Stimulated activated effector memory CD8-positive, alpha-beta T cell treated with anti-CD3 and anti-CD28 coated beads, Interleukin-12 subunit alpha, Interleukin-12 subunit beta, amount 100 ng/mL, for 72 hours (primary cell): ENCODE results near the gene MECP2.
A peak's percentile ranks its signal among the peaks of the same experiment; 100 is the strongest.
"Not testable (repeated sequence)": the region's sequence is repeated elsewhere in the genome, so short reads cannot be mapped to it uniquely, and the experiment has no call there.

Experiments used
- ATAC-seq: fragments of 150-1000 bp; cut with Tn5 transposase; 2 replicates; pipeline ENCODE4 v1.10.0; 2021
- DNase-seq, 2 donors: peaks; one replicate each; pipeline ENCODE4 v3.0.0; 2021 to 2022; ENCODE audit warnings: low spot score in 2 of 2
- H3K27ac Mint-ChIP-seq: one replicate; pipeline ENCODE4 v1.8.0; 2022; ENCODE audit warnings: mild to moderate bottlenecking, mixed read lengths
- H3K36me3 Mint-ChIP-seq: one replicate; pipeline ENCODE4 v1.8.0; 2022; ENCODE audit warnings: mild to moderate bottlenecking, mixed read lengths
- H3K4me1 Mint-ChIP-seq: one replicate; pipeline ENCODE4 v1.8.0; 2022; ENCODE audit warnings: mixed read lengths
- H3K4me3 Mint-ChIP-seq: one replicate; pipeline ENCODE4 v1.8.0; 2022; ENCODE audit warnings: mild to moderate bottlenecking, mixed read lengths
- H3K9me3 Mint-ChIP-seq: one replicate; pipeline ENCODE4 v1.8.0; 2022; ENCODE audit warnings: mixed read lengths

MECP2 gene

DNA sequence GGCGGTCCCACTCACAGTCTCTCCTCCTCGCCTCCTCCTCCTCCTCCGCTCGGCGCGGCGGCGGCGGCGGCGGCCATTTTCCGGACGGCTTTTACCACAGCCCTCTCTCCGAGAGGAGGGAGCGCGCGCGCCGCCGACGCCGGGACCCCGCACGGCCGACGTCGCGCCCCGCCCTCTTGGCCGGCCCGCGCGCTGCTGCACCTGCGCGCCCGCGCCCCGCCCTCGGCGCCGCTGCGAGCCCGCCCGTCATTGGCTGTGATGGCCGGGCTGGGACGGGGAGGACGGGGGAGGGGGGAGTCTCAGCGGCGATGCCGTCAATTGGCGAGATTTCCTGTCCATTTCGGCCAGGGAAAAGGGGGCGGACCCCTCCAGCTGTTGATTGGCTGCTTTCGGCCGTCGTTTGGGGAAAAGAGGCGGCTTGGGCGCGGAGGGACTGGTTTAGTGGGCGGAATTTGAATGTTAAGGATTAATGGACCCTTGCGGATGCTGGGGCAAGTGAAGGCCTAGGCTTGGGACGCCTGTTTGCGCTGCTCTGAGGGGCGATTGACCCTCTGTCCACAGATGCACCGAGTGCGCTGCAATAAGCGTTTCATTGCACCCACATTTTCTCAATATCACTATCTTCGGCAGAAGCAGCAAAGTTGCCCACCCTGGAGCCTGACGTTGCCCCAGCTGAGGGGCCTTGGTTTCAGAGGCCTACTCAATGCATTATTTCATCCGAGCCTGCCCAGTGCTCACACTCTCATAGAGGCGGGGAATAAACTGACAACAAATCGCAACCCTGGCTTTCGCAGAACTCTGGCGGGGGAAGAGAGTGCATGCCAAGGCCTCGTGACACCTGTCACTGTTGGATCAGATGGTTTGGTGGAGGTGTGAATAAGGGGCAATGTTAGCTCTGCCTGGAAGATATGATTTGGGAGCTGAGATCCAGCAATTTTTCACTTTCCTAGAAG is at the start of gene MECP2:
TSS of gene MECP2 (minus strand) at position 129 of the 953 bp plus-strand sequence.
- ATAC-seq (peak; percentile 88), DNase-seq (peak; percentile 68 to 89)
- Mint-ChIP-seq H3K27ac (peak within 1 kb of the TSS; percentile 97), H3K4me1 (peaks cover 56% of the 10 kb centered on the region), H3K36me3 (peaks cover 16% of the 10 kb centered on the region), H3K4me3 (peak within 1 kb of the TSS; percentile 93), H3K9me3 (no peaks in the 10 kb centered on the region)

DNA sequence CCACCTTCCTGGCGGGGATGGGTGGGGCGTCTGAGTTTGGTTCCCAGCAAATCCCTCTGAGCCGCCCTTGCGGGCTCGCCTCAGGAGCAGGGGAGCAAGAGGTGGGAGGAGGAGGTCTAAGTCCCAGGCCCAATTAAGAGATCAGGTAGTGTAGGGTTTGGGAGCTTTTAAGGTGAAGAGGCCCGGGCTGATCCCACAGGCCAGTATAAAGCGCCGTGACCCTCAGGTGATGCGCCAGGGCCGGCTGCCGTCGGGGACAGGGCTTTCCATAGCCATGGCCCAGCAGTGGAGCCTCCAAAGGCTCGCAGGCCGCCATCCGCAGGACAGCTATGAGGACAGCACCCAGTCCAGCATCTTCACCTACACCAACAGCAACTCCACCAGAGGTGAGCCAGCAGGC is 46.5 kb upstream of the MECP2 start, which contains the start of gene OPN1LW:
TSS of gene OPN1LW (plus strand) at position 234 of the 400 bp plus-strand sequence. CDS start at position 275, 41 bp downstream.
- not testable (repeated sequence) for H3K36me3 Mint-ChIP-seq, H3K9me3 Mint-ChIP-seq, DNase-seq, H3K27ac Mint-ChIP-seq, ATAC-seq, H3K4me1 Mint-ChIP-seq, H3K4me3 Mint-ChIP-seq

DNA sequence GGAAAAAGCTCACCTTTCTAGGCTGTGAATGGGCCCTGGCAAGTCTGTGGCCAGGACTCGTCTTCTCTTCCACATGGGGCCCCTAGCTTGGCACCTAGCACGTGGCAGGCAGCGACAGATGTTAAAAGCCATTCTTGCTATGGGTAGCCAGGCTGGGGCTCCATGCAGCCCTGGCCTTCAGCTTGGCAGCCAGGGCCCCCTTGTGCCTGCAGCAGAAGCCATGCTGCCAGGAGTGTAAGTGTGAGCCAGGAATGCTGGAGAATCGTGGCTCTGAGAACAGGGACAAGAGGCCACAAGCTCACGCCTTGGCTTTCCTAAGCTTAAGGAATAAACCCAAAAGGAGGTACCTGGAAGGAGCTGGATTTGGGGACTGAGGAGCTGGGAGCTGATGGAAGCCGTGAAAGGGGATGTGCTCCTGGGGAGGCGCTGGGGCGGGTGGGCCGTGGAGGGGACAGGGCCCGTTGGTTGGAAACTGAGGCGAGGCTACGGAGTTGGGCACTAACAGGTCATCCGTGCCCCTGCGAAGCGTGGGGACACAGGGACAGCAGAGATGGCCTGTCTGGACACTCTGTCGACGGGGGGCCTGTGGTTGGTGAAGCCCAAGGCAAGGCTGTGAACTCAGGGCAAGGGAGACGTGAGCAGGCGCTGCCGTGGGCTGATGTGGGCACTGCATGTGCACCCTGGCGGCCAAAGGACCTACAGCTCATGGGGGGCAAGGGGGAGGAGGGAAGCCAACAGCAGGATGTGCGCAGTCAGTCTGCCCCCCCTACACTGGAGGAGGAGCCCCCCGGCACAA is 45.6 kb upstream of the MECP2 start:
- Mint-ChIP-seq H3K27ac (no peak overlapping the region), H3K4me1 (peaks cover 12% of the 10 kb centered on the region), H3K9me3 (no peaks in the 10 kb centered on the region), H3K4me3 (no peak overlapping the region), H3K36me3 (no peaks in the 10 kb centered on the region)
- DNase-seq (no peak), ATAC-seq (no peak)

DNA sequence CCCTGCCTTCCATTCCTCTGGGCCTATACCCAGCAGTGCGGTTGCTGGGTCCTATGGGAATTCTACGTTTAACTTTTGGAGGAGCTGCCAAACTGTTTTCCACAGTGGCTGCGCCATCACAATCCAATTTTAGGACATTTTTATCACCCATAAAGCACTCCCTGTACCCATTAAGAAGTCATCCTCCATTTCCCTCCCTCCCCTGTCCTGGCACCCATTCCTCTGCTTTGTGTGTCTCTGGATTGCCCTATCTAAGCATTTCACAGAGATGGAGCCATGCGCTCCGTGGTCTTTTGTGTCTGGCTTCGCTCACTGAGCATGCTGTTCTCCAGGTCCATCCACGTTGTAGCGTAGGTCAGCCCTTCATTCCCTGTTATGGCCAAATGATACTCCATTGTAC is 44.9 kb upstream of the MECP2 start:
- Mint-ChIP-seq H3K36me3 (no peaks in the 10 kb centered on the region), H3K4me1 (peaks cover 14% of the 10 kb centered on the region), H3K4me3 (no peak overlapping the region), H3K27ac (no peak overlapping the region), H3K9me3 (no peaks in the 10 kb centered on the region)
- DNase-seq (no peak), ATAC-seq (no peak)

DNA sequence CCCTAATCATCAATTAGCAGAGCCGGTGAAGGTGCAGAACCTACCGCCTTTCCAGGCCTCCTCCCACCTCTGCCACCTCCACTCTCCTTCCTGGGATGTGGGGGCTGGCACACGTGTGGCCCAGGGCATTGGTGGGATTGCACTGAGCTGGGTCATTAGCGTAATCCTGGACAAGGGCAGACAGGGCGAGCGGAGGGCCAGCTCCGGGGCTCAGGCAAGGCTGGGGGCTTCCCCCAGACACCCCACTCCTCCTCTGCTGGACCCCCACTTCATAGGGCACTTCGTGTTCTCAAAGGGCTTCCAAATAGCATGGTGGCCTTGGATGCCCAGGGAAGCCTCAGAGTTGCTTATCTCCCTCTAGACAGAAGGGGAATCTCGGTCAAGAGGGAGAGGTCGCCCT is 43.2 kb upstream of the MECP2 start:
- H3K36me3 Mint-ChIP-seq, result no peaks in the 10 kb centered on the region
- ATAC-seq (no peak), DNase-seq (no peak)
- no peaks in the 10 kb centered on the region for H3K9me3 Mint-ChIP-seq
- no peak overlapping the region for H3K4me3 Mint-ChIP-seq
- H3K27ac Mint-ChIP-seq, result no peak overlapping the region
- H3K4me1 Mint-ChIP-seq, result peaks cover 26% of the 10 kb centered on the region

DNA sequence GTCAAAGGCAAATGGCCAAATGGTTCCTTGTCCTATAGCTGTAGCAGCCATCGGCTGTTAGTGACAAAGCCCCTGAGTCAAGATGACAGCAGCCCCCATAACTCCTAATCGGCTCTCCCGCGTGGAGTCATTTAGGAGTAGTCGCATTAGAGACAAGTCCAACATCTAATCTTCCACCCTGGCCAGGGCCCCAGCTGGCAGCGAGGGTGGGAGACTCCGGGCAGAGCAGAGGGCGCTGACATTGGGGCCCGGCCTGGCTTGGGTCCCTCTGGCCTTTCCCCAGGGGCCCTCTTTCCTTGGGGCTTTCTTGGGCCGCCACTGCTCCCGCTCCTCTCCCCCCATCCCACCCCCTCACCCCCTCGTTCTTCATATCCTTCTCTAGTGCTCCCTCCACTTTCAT is 42.7 kb upstream of the MECP2 start:
- H3K36me3 Mint-ChIP-seq, result no peaks in the 10 kb centered on the region
- DNase-seq (no peak), ATAC-seq (no peak)
- H3K9me3 Mint-ChIP-seq, result no peaks in the 10 kb centered on the region
- no peak overlapping the region for H3K27ac Mint-ChIP-seq
- H3K4me1 Mint-ChIP-seq, result peaks cover 30% of the 10 kb centered on the region
- H3K4me3 Mint-ChIP-seq, result no peak overlapping the region

DNA sequence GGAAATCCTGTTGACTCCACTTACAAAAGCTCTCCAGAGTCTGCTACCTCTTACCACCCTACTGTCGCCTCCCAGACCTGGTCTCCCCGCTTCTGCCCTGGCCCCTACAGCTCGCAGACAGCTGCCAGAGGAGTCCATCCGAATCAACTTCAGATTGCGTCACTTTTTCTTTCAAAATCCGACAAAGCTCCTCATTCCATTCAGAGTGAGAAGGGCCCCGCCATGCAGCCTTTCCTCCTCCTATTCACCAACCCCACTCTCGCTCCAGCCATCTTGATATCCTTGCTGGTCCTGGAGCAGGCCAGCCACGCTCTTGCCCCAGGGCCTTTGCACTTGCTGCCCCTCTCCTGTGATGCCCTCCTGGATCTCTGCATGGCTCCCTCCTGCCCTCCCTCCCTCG is 41.3 kb upstream of the MECP2 start:
- Mint-ChIP-seq H3K9me3 (no peaks in the 10 kb centered on the region), H3K4me1 (peaks cover 30% of the 10 kb centered on the region), H3K36me3 (no peaks in the 10 kb centered on the region), H3K4me3 (no peak overlapping the region), H3K27ac (no peak overlapping the region)
- DNase-seq (no peak), ATAC-seq (no peak)

DNA sequence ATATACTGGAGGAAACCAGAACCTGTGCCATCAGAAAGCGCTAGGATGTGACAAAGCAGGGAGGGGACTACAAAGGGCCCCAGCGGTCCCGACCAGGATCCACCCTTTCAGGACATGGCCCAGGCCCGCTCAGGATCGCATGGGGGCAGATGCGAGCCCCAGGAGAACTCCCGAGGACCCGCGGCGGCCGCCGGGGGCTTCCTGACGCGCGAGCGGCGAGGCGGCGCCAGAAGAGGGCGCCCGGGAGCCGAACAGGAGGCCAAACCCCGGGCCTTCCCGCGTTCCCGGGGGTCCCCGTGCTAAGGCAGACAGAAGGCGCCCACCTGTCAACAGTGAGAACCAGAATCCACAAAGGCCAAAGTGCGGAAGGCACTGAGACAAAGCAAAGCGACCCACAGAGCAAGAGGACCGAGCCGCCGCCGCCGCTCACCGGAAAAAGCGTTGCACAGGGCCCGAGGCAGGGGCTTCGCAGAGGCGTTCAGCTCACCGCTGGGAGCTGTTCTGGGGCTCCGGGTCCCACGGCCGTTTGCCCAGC is 39.2 kb upstream of the MECP2 start:
- peak; percentile 67 to 84 for DNase-seq
- H3K36me3 Mint-ChIP-seq, result no peaks in the 10 kb centered on the region
- H3K9me3 Mint-ChIP-seq, result no peaks in the 10 kb centered on the region
- H3K4me3 Mint-ChIP-seq, result peak overlapping the region; percentile 61
- peak overlapping the region; percentile 90 for H3K27ac Mint-ChIP-seq
- H3K4me1 Mint-ChIP-seq, result peaks cover 30% of the 10 kb centered on the region
- peak; percentile 93 for ATAC-seq

DNA sequence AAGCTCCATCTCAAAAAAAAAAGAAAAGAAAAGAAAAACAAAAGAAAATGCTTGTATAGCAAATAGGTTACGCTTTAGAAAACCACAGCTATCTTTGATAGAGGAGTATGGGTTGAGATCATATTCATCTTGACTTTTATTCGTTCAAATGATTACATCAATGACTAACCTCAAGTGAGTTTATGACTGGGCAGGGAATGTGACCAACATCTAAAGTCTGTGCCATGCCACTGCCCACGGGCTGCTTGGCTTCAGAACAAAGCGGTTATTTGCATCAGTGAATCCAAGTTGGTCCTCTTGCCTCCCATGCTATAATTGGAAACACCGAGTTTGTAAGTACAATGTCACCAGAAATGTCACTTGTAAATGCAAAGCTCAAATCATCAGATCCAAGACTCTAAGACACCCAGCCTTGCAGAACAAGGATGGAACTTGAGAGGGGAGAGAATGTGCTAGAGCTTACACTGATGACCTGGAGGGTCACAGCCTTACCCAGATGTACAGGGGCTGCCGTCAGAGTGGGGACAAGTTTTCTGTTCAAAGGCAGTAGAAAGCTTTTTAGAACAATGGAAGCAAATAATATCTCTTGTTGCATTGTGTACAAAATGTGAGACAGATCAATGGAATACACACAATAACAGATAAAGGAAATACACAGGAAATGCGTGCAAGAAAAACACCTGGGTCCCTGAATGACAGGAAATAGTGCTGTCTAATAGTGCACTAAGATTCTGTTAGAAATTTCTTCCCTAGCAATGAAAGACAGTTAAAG is 38.1 kb upstream of the MECP2 start:
- Mint-ChIP-seq H3K4me1 (peaks cover 30% of the 10 kb centered on the region), H3K9me3 (no peaks in the 10 kb centered on the region), H3K4me3 (peak overlapping the region; percentile 61), H3K36me3 (no peaks in the 10 kb centered on the region), H3K27ac (peak overlapping the region; percentile 90)
- ATAC-seq (peak; percentile 83), DNase-seq (no peak)

DNA sequence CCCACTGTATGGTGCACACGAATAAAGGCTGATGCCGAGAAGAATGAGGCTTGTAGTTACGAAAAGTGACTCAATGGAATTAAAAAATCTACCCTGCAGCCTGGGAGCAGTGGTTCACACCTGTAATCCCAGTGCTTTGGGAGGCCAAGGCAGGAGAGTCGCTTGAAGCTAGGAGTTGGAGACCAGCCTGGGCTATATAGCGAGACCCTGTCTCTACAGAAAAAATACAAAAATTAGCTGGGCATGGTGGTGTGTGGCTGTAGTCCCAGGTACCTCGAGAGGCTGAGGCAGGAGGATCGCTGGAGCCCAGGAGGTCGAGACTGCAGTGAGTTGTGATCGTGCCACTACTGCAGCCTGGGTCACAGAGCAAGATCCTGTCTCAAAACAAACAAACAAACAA is 34.8 kb upstream of the MECP2 start:
- ATAC-seq (no peak), DNase-seq (no peak)
- H3K4me3 Mint-ChIP-seq, result no peak overlapping the region
- no peaks in the 10 kb centered on the region for H3K36me3 Mint-ChIP-seq
- no peak overlapping the region for H3K27ac Mint-ChIP-seq
- H3K9me3 Mint-ChIP-seq, result no peaks in the 10 kb centered on the region
- H3K4me1 Mint-ChIP-seq, result peaks cover 16% of the 10 kb centered on the region

DNA sequence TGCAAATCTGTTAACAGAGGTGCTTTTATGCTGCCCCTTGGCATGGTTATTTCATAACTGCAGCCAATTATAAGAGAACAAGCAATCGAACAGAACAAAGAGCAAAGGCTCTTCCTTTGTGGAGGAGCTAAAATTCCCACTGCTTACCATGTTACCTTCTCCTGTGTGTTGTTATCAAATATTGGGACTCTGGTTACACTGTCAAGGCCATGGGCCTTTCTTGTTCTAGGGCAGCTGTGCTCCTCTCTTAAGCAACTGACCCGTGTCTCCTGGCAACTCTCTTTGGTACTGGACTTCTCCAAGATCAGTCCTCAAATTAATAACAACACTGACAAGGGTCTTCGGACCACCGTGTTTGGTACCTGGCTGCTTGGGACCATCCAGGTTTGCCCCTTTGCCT is 34.4 kb upstream of the MECP2 start:
- no peak for DNase-seq
- no peak overlapping the region for H3K27ac Mint-ChIP-seq
- no peak for ATAC-seq

DNA sequence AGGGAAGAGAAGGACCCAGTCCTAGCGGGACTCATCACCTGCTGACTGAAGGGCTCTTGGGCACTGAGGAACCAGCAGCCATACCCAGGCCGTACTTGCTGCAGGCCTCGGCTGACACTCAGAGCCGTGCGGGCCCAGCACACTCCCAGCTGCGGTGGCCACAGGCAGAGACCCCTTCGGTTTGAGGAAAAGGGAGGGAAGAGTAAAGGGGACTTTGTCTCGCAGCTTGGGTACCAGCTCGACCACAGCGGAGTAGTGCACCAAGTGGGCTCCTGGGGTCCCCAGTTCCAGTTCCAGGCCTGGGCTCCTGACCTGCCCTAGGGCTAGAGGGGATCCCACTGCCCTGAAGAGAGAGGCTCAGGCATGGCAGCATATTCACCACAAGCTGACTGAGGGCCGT is 28.6 kb upstream of the MECP2 start:
- no peak for ATAC-seq

More for the DNA sequence above, 34.4 kb upstream of the MECP2 start:
- peaks cover 12% of the 10 kb centered on the region for H3K4me1 Mint-ChIP-seq
- no peaks in the 10 kb centered on the region for H3K36me3 Mint-ChIP-seq
- no peak overlapping the region for H3K4me3 Mint-ChIP-seq
- H3K9me3 Mint-ChIP-seq, result no peaks in the 10 kb centered on the region

DNA sequence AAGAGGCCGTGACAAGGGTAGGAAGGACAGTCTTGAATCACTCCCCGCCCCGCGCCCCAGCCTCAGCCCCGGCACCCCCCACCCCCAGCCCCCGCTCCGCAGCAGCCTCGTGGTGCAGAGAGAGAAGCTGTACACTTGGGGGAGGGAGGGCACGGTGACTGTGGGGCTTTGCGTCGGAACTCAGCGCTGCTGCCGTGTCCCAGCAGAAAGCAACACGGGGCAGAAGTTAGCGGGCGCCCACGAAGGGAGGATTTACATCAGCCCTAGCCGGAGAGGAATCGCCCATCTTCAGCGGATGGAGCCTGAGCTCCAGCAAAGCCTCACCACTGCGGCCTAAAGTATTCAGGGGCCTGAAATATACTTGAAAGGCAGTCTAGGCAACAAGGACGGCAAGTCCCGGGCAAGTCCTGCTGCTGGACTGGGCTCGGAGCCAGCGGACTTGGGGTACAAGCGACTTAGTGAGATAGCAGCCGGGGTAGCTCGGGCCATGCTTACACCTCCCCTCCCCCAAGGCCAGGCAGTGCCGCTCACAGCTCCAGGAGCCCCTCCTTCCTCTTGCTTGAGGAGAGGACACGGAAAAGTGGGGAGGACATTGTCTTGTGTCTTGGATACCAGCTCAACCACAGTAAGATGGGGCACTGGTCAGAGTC is 28.0 kb upstream of the MECP2 start:
- no peaks in the 10 kb centered on the region for H3K9me3 Mint-ChIP-seq
- no peak overlapping the region for H3K4me3 Mint-ChIP-seq
- H3K36me3 Mint-ChIP-seq, result no peaks in the 10 kb centered on the region
- ATAC-seq (no peak), DNase-seq (no peak)
- peaks cover 11% of the 10 kb centered on the region for H3K4me1 Mint-ChIP-seq
- no peak overlapping the region for H3K27ac Mint-ChIP-seq

More for the DNA sequence above, 28.6 kb upstream of the MECP2 start:
- Mint-ChIP-seq H3K36me3 (no peaks in the 10 kb centered on the region), H3K9me3 (no peaks in the 10 kb centered on the region), H3K27ac (no peak overlapping the region), H3K4me1 (peaks cover 11% of the 10 kb centered on the region), H3K4me3 (no peak overlapping the region)
- no peak for DNase-seq
